HEK293 (cell line): ENCODE measurements around the gene FIG4.

Experiments
- CTCF ChIP-seq: fragments of 450-650 bp; formaldehyde crosslinking; IDR thresholded peaks from 2 replicates; pipeline ENCODE4 v1.5.1; 2016; ENCODE audit warnings: missing biosample characterization, missing genetic modification characterization
- GLIS2 ChIP-seq: fragments of 450-650 bp; formaldehyde crosslinking; IDR thresholded peaks from 2 replicates; pipeline ENCODE4 v1.5.1; 2016; ENCODE audit warnings: missing biosample characterization, missing genetic modification characterization
- ZNF560 ChIP-seq: fragments of 450-650 bp; formaldehyde crosslinking; IDR thresholded peaks from 2 replicates; pipeline ENCODE4 v1.5.1; 2017; ENCODE audit warnings: missing biosample characterization, missing genetic modification characterization, borderline replicate concordance
- TF ChIP-seq, protein P1 (sequence below): fragments of 450-650 bp; formaldehyde crosslinking; IDR thresholded peaks from 2 replicates; pipeline ENCODE4 v1.5.1; 2016; ENCODE audit warnings: missing biosample characterization, missing genetic modification characterization, low read depth

DNA sequence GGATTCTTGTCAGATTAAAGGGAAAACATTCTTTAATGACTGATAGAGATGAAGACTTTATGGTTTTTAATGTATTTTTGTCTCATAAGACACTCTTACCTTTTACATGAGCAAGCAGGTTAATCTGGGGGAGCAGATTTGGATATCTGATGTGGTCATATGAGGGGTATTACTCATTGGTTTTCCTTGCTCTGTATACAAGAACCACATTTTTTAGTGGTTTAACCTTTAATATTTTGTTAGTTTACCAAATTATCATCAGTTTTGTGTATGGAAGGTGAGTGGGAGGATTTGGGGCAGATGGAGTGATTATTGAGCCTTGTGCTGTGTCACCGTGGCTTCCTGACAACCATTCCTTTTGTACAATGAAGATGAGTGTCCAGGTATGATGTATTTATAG lies 112.9 kb downstream of the FIG4 start:
- TF ChIP-seq CTCF (tag by site-specific recombination) (no peak), ZNF560 (tag by site-specific recombination) (no peak), GLIS2 (tag by site-specific recombination) (no peak)
- TF ChIP-seq, protein P1, sequence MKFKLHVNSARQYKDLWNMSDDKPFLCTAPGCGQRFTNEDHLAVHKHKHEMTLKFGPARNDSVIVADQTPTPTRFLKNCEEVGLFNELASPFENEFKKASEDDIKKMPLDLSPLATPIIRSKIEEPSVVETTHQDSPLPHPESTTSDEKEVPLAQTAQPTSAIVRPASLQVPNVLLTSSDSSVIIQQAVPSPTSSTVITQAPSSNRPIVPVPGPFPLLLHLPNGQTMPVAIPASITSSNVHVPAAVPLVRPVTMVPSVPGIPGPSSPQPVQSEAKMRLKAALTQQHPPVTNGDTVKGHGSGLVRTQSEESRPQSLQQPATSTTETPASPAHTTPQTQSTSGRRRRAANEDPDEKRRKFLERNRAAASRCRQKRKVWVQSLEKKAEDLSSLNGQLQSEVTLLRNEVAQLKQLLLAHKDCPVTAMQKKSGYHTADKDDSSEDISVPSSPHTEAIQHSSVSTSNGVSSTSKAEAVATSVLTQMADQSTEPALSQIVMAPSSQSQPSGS, result no peak
